ENCODE results near the gene ARSI. TPM values are rescaled to one million over a fixed set of nuclear protein-coding genes. Genes with fewer than 3 reads are reported as not detected.
A peak's percentile ranks its signal among the peaks of the same experiment; 100 is the strongest.

The ARSI gene
- total RNA-seq, 1 experiment from 2014 or later = 6.3 TPM

DNA sequence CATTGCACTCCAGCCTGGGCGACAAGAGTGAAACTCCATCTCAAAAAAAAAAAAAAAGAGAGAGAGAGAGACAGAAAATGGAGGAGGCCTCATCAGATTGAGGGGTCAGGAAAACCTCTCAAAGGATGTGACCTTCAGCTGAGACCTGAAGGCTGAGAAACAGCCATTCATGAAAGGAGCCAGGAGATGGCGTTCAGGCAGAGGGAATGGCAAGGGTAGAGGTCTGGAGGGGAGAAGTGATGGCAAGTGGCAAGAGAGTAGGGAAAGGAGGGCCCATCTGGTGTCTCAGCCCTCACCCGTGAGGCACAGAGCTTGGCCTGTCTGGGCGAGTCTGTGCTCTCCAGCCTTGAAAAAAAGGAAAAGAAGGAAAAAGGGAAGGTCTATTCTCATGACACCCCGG, 30.2 kb downstream of the ARSI start:
- Histone ChIP-seq H3K4me2 (ENCODE audit: low read length) (no peak overlapping the region), H4K20me1 (ENCODE audit: low read length) (no peaks in the 10 kb centered on the region), H3K4me3 (ENCODE audit: low read length) (no peak overlapping the region), H3K79me2 (ENCODE audit: low read length) (no peaks in the 10 kb centered on the region), H3K9me2 (replicated peaks; ENCODE audit: low read length) (no peaks in the 10 kb centered on the region), H3K4me1 (ENCODE audit: insufficient read depth, low read length) (no peaks in the 10 kb centered on the region), H3K27ac (ENCODE audit: low read length) (no peak overlapping the region), H3K9ac (ENCODE audit: low read length) (no peak overlapping the region), H3K9me3 (ENCODE audit: low read length) (no peaks in the 10 kb centered on the region), H2AFZ (ENCODE audit: low read length) (no peak overlapping the region), H3K36me3 (ENCODE audit: low read depth, low read length) (no peaks in the 10 kb centered on the region), H3K27me3 (ENCODE audit: low read length) (0 out of 2 replicates have a peak, but pooled peaks cover 6% of the 10 kb centered on the region), H3F3A (ENCODE audit: low read length, unreplicated experiment) (no peaks in the 10 kb centered on the region)
- POLR2A ChIA-PET (ENCODE audit: unreplicated experiment) = no interaction called here
- DNase-seq (peak; percentile 72), ATAC-seq (peak; percentile 74)
- no TSS peak for BruUV-seq (replicated peaks)
- intact Hi-C loops (cut with micrococcal nuclease) = loop anchor here (1.0 kb wide), 2 partner anchors 78 to 164 kb away; no protein-coding TSS in a partner anchor
- CTCF ChIA-PET = no interaction called here
- TF ChIP-seq EZH2 (IDR thresholded peaks at IDR 0.05; ENCODE audit: low read length, unreplicated experiment) = no peak
- TF ChIP-seq, protein P1, sequence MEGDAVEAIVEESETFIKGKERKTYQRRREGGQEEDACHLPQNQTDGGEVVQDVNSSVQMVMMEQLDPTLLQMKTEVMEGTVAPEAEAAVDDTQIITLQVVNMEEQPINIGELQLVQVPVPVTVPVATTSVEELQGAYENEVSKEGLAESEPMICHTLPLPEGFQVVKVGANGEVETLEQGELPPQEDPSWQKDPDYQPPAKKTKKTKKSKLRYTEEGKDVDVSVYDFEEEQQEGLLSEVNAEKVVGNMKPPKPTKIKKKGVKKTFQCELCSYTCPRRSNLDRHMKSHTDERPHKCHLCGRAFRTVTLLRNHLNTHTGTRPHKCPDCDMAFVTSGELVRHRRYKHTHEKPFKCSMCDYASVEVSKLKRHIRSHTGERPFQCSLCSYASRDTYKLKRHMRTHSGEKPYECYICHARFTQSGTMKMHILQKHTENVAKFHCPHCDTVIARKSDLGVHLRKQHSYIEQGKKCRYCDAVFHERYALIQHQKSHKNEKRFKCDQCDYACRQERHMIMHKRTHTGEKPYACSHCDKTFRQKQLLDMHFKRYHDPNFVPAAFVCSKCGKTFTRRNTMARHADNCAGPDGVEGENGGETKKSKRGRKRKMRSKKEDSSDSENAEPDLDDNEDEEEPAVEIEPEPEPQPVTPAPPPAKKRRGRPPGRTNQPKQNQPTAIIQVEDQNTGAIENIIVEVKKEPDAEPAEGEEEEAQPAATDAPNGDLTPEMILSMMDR (conservative IDR thresholded peaks at IDR 0.05; ENCODE audit: low read depth, low read length) = peak; percentile 70

DNA sequence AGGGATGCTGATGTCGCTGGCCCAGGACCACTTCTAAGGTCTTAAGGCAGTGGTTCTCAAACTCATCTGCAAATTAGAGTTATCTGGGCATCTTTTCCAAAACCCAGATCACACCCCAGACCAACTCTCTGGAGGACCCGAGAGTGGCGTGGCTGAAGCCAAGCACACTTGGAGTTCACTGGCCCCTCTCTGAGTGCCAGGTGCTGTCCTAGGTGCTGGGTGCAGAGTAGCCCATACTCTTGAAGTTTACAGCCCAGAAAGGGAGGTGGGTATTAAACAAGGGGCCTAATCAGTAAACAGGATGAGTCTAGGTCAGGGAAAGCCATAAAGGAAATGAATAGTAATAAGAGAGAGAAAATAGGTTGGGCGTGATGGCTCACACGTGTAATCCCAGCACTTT, 30.8 kb downstream of the ARSI start:
- Histone ChIP-seq H3K9me3 (ENCODE audit: low read length) (no peaks in the 10 kb centered on the region), H2AFZ (ENCODE audit: low read length) (no peak overlapping the region), H3K4me2 (ENCODE audit: low read length) (no peak overlapping the region), H3K4me3 (ENCODE audit: low read length) (no peak overlapping the region), H3F3A (ENCODE audit: low read length, unreplicated experiment) (no peaks in the 10 kb centered on the region), H4K20me1 (ENCODE audit: low read length) (no peaks in the 10 kb centered on the region), H3K79me2 (ENCODE audit: low read length) (no peaks in the 10 kb centered on the region), H3K4me1 (ENCODE audit: insufficient read depth, low read length) (no peaks in the 10 kb centered on the region), H3K9me2 (replicated peaks; ENCODE audit: low read length) (no peaks in the 10 kb centered on the region), H3K9ac (ENCODE audit: low read length) (no peak overlapping the region), H3K27ac (ENCODE audit: low read length) (no peak overlapping the region), H3K27me3 (ENCODE audit: low read length) (0 out of 2 replicates have a peak, but pooled peaks cover 6% of the 10 kb centered on the region), H3K36me3 (ENCODE audit: low read depth, low read length) (no peaks in the 10 kb centered on the region)
- intact Hi-C loops (cut with micrococcal nuclease) = loop anchor here (1.0 kb wide), 2 partner anchors 78 to 164 kb away; no protein-coding TSS in a partner anchor
- peak; percentile 16; the same call in 1 of the 2 replicates for ATAC-seq
- ChIA-PET POLR2A (ENCODE audit: unreplicated experiment) (no interaction called here), CTCF (no interaction called here)
- no peak for DNase-seq
- TF ChIP-seq, protein P1 (conservative IDR thresholded peaks at IDR 0.05; ENCODE audit: low read depth, low read length) = no peak
- TF ChIP-seq EZH2phosphoT487 (IDR thresholded peaks at IDR 0.05; ENCODE audit: borderline replicate concordance, low read length) (no peak), EZH2 (IDR thresholded peaks at IDR 0.05; ENCODE audit: low read length, unreplicated experiment) (no peak)
- no TSS peak for BruUV-seq (replicated peaks)

DNA sequence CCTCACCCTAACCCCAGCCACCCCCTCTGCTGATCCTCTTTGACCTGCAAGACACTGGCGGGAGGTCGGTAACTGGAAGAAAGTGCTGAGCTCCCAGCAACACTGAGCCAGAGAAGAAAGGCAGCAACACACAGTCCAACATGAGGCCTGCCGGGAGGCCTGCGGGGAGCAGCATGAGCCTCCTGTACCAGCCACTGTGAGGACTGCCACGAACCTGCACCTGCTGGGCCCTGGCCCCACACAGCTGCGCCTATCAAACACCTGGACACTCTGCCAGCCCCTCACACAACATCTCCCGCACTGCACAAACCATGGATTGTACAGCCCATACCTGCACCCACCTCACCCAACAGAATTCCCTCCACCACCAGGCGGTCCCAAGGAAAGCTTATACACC, 31.4 kb downstream of the ARSI start:
- DNase-seq (no peak), ATAC-seq (no peak)
- no peak overlapping the region for H3K4me3 ChIP-seq (ENCODE audit: low read length)
- H3K9ac ChIP-seq (ENCODE audit: low read length) = no peak overlapping the region
- BruUV-seq (replicated peaks) = no TSS peak
- CTCF ChIA-PET = no interaction called here
- H3K9me3 ChIP-seq (ENCODE audit: low read length) = no peaks in the 10 kb centered on the region
- H3K4me1 ChIP-seq (ENCODE audit: insufficient read depth, low read length) = peaks cover 3% of the 10 kb centered on the region; the same call in 1 of the 2 replicates
- H3K4me2 ChIP-seq (ENCODE audit: low read length) = no peak overlapping the region
- H3K27ac ChIP-seq (ENCODE audit: low read length) = no peak overlapping the region
- TF ChIP-seq EZH2phosphoT487 (IDR thresholded peaks at IDR 0.05; ENCODE audit: borderline replicate concordance, low read length) (no peak), EZH2 (IDR thresholded peaks at IDR 0.05; ENCODE audit: low read length, unreplicated experiment) (no peak)
- TF ChIP-seq, protein P1 (conservative IDR thresholded peaks at IDR 0.05; ENCODE audit: low read depth, low read length) = no peak
- H3K36me3 ChIP-seq (ENCODE audit: low read depth, low read length) = no peaks in the 10 kb centered on the region
- intact Hi-C loops (cut with micrococcal nuclease) = no loop called here
- H4K20me1 ChIP-seq (ENCODE audit: low read length) = no peaks in the 10 kb centered on the region
- no peak overlapping the region for H2AFZ ChIP-seq (ENCODE audit: low read length)
- H3K79me2 ChIP-seq (ENCODE audit: low read length) = no peaks in the 10 kb centered on the region
- 0 out of 2 replicates have a peak, but pooled peaks cover 6% of the 10 kb centered on the region for H3K27me3 ChIP-seq (ENCODE audit: low read length)
- no peaks in the 10 kb centered on the region for H3F3A ChIP-seq (ENCODE audit: low read length, unreplicated experiment)
- POLR2A ChIA-PET (ENCODE audit: unreplicated experiment) = no interaction called here
- H3K9me2 ChIP-seq (replicated peaks; ENCODE audit: low read length) = no peaks in the 10 kb centered on the region

Data from PC-3 (cell line).